OCI-LY1 (cell line): ENCODE data around the gene OR7G2.

Experiments
- H2AFZ ChIP-seq: fragments of 200-600 bp; sonication (generic), shearing (Covaris generic); 2 replicates; pipeline ENCODE4 v1.6.0; 2014; ENCODE audit warnings: antibody characterized with exemption, mild to moderate bottlenecking, low read length
- H3F3A ChIP-seq: fragments of 200-600 bp; sonication (generic), shearing (Covaris generic); 2 replicates; pipeline ENCODE4 v1.6.0; 2014; ENCODE audit warnings: mild to moderate bottlenecking, antibody characterized with exemption, low read length, moderate library complexity; ENCODE audit not compliant: insufficient read depth
- H3K27ac ChIP-seq: fragments of 200-600 bp; sonication (generic); 2 replicates; pipeline ENCODE4 v1.5.1; 2014; ENCODE audit warnings: low read length, mixed run types, mild to moderate bottlenecking, low read depth; ENCODE audit not compliant: poor library complexity, severe bottlenecking
- H3K27me3 ChIP-seq: fragments of 200-600 bp; sonication (generic); 2 replicates; pipeline ENCODE4 v1.6.0; 2014; ENCODE audit warnings: antibody characterized with exemption, mild to moderate bottlenecking, low read length, moderate library complexity; ENCODE audit not compliant: insufficient read depth
- H3K36me3 ChIP-seq: fragments of 200-600 bp; sonication (generic); 2 replicates; pipeline ENCODE4 v1.6.1; 2014; ENCODE audit warnings: mild to moderate bottlenecking, antibody characterized with exemption, low read length, moderate library complexity, mixed read lengths; ENCODE audit not compliant: insufficient read depth
- H3K4me1 ChIP-seq: fragments of 200-600 bp; sonication (generic); 2 replicates; pipeline ENCODE4 v1.5.1; 2014; ENCODE audit warnings: mild to moderate bottlenecking, low read length, moderate library complexity; ENCODE audit not compliant: insufficient read depth, severe bottlenecking
- H3K4me2 ChIP-seq: fragments of 200-600 bp; sonication (generic), shearing (Covaris generic); 2 replicates; pipeline ENCODE4 v1.6.1; 2014; ENCODE audit warnings: low read length
- H3K4me3 ChIP-seq: fragments of 200-600 bp; sonication (generic); 2 replicates; pipeline ENCODE4 v1.5.1; 2014; ENCODE audit warnings: low read length, low read depth, mild to moderate bottlenecking, mixed read lengths; ENCODE audit not compliant: poor library complexity, severe bottlenecking
- H3K79me2 ChIP-seq: fragments of 200-600 bp; shearing (Covaris generic); 2 replicates; pipeline ENCODE4 v1.6.1; 2016; ENCODE audit warnings: mixed run types, low read length, mixed read lengths; ENCODE audit not compliant: insufficient read depth
- H3K9ac ChIP-seq: fragments of 200-600 bp; sonication (generic), shearing (Covaris generic); 2 replicates; pipeline ENCODE4 v1.6.1; 2014; ENCODE audit warnings: mild to moderate bottlenecking, low read length, mixed read lengths
- H3K9me2 ChIP-seq: fragments of 200-600 bp; sonication (generic), shearing (Covaris generic); 2 replicates; pipeline ENCODE4 v1.6.1; 2014; ENCODE audit warnings: low read depth, mild to moderate bottlenecking, low read length, mixed read lengths
- H3K9me3 ChIP-seq: fragments of 200-600 bp; shearing (Covaris generic); 2 replicates; pipeline ENCODE4 v1.6.1; 2014; ENCODE audit warnings: low read length, mixed read lengths
- H4K20me1 ChIP-seq: fragments of 200-600 bp; sonication (generic), shearing (Covaris generic); 2 replicates; pipeline ENCODE4 v1.6.0; 2016; ENCODE audit warnings: mild to moderate bottlenecking, low read length; ENCODE audit not compliant: insufficient read depth
- EZH2 ChIP-seq: fragments of 200-600 bp; sonication (generic), shearing (Covaris generic); IDR thresholded peaks from 2 replicates; pipeline ENCODE4 v1.8.0; 2017; ENCODE audit warnings: borderline replicate concordance, mixed run types, mild to moderate bottlenecking, antibody characterized with exemption, low read length, moderate library complexity, mixed read lengths
- TF ChIP-seq, protein P1 (sequence below): fragments of 200-600 bp; sonication (generic), shearing (Covaris generic); IDR thresholded peaks from 2 replicates; pipeline ENCODE4 v1.5.1; 2017; ENCODE audit warnings: mild to moderate bottlenecking, antibody characterized with exemption, low read length, moderate library complexity, mixed read lengths

OR7G2 gene

DNA sequence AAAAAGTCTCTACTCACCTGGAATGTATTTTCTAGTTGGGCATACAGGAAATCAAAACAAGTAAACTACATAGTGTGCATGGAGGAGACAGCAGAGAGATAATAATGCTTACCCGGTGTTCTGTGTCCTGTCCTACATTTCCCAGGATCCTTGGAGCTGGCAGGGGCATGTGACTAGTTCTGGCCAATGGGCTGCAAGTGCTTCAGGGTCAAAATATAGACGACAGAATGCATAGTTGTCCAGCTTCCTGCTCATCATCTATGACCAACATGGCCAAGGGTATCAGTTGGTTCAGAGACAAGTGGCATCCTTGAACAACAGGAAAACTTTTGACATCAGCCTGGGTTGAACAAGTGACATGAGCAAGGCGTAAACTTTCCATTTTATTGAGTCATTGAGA lies 41.4 kb upstream of the OR7G2 start:
- Histone ChIP-seq H4K20me1 (no peaks in the 10 kb centered on the region), H3K9me2 (no peaks in the 10 kb centered on the region), H3F3A (no peaks in the 10 kb centered on the region), H3K9ac (no peak overlapping the region), H3K79me2 (peaks cover 94% of the 10 kb centered on the region), H3K9me3 (peaks cover 32% of the 10 kb centered on the region), H3K36me3 (peaks cover 89% of the 10 kb centered on the region), H3K4me3 (no peak overlapping the region), H3K27ac (no peak overlapping the region), H3K27me3 (no peaks in the 10 kb centered on the region), H3K4me2 (no peak overlapping the region), H3K4me1 (no peaks in the 10 kb centered on the region), H2AFZ (no peak overlapping the region)
- no peak for TF ChIP-seq EZH2
- TF ChIP-seq, protein P1, sequence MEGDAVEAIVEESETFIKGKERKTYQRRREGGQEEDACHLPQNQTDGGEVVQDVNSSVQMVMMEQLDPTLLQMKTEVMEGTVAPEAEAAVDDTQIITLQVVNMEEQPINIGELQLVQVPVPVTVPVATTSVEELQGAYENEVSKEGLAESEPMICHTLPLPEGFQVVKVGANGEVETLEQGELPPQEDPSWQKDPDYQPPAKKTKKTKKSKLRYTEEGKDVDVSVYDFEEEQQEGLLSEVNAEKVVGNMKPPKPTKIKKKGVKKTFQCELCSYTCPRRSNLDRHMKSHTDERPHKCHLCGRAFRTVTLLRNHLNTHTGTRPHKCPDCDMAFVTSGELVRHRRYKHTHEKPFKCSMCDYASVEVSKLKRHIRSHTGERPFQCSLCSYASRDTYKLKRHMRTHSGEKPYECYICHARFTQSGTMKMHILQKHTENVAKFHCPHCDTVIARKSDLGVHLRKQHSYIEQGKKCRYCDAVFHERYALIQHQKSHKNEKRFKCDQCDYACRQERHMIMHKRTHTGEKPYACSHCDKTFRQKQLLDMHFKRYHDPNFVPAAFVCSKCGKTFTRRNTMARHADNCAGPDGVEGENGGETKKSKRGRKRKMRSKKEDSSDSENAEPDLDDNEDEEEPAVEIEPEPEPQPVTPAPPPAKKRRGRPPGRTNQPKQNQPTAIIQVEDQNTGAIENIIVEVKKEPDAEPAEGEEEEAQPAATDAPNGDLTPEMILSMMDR = no peak

DNA sequence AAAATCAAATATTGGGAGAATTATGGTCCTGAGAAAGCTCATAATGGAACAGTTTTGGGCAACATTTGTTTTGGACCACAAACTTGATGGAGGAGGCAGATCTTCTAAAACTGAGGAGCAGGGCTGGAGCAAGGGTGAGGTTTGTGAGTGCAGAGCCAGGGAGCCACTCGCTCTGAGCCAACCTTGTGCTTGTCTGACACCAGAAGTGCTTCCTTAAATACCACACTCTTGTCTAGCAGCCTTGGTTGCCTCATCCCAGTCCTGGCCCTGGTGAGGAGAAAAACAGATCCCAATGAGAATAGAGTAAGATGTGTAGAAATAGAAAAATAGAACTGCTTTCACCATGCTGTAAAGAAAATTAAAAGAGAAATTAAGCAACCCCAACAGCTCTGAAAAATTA lies 39.6 kb upstream of the OR7G2 start:
- no peak overlapping the region for H3K27ac ChIP-seq
- H3F3A ChIP-seq = no peaks in the 10 kb centered on the region
- no peaks in the 10 kb centered on the region for H4K20me1 ChIP-seq
- H3K4me2 ChIP-seq = no peak overlapping the region
- peaks cover 96% of the 10 kb centered on the region for H3K79me2 ChIP-seq
- H3K9me3 ChIP-seq = peaks cover 40% of the 10 kb centered on the region
- H3K9ac ChIP-seq = no peak overlapping the region
- no peaks in the 10 kb centered on the region for H3K9me2 ChIP-seq
- no peaks in the 10 kb centered on the region for H3K27me3 ChIP-seq
- H3K4me3 ChIP-seq = no peak overlapping the region
- H3K4me1 ChIP-seq = peaks cover under 1% of the 10 kb centered on the region
- no peak overlapping the region for H2AFZ ChIP-seq
- peaks cover 82% of the 10 kb centered on the region for H3K36me3 ChIP-seq
- no peak for TF ChIP-seq EZH2
- TF ChIP-seq, protein P1 = no peak

DNA sequence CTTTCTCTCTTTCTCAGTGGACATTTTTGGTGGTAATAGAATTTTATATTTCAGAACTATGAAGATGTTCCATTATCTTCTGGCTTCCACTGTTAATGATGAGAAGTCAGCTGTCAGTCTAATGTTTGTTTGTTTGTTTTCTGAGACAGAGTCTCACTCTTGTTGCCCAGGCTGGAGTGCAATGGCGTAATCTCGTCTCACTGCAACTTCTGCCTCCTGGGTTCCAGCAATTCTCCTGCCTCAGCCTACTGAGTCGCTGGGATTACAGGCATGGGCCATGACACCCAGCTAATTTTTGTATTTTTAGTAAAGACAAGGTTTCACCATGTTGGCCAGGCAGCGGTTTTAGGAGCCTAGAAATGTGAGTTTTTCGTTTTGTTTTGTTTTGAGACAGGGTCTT lies 37.6 kb upstream of the OR7G2 start:
- H3K9me3 ChIP-seq = peaks cover 36% of the 10 kb centered on the region
- no peak overlapping the region for H2AFZ ChIP-seq
- H3K27me3 ChIP-seq = no peaks in the 10 kb centered on the region
- no peak overlapping the region for H3K4me3 ChIP-seq
- H3K79me2 ChIP-seq = peaks cover 94% of the 10 kb centered on the region
- no peaks in the 10 kb centered on the region for H4K20me1 ChIP-seq
- H3K9me2 ChIP-seq = no peaks in the 10 kb centered on the region
- H3K36me3 ChIP-seq = peaks cover 74% of the 10 kb centered on the region
- no peak overlapping the region for H3K27ac ChIP-seq
- H3K4me1 ChIP-seq = peaks cover 10% of the 10 kb centered on the region
- no peak overlapping the region for H3K4me2 ChIP-seq
- no peaks in the 10 kb centered on the region for H3F3A ChIP-seq
- TF ChIP-seq, protein P1 = no peak
- TF ChIP-seq EZH2 = no peak
- H3K9ac ChIP-seq = no peak overlapping the region
